CD4-positive, alpha-beta T cell treated with Interleukin-12 subunit alpha and Interleukin-12 subunit beta, for 1 hour (primary cell): Measurements from ENCODE around the gene ADGRF5.
"Not testable (repeated sequence)": the region's sequence is repeated elsewhere in the genome, so short reads cannot be mapped to it uniquely, and the experiment has no call there.

Experiments used
- DNase-seq: peaks from one replicate; pipeline ENCODE4 v3.0.0-alpha.2; 2020

The ADGRF5 gene

GRCh38 chr6:46882645-46883044 lies 39.1 kb downstream of the ADGRF5 start:
- no peak for DNase-seq

- no peak for DNase-seq
Observed at GRCh38 chr6:46879003-46879402, 42.7 kb downstream of the ADGRF5 start.

GRCh38 chr6:46876126-46876525 lies 45.6 kb downstream of the ADGRF5 start:
- DNase-seq = no peak

- DNase-seq = no peak
Observed at GRCh38 chr6:46867411-46867810, 54.3 kb downstream of the ADGRF5 start.

GRCh38 chr6:46865221-46865620 lies 56.5 kb downstream of the ADGRF5 start:
- no peak for DNase-seq

GRCh38 chr6:46863791-46864190 lies 57.9 kb downstream of the ADGRF5 start:
- no peak for DNase-seq

- DNase-seq = no peak
Observed at GRCh38 chr6:46862381-46862780, 59.4 kb downstream of the ADGRF5 start.

GRCh38 chr6:46855966-46856365 lies 65.8 kb downstream of the ADGRF5 start:
- DNase-seq = peak; percentile 9

GRCh38 chr6:46851576-46851975 lies 70.2 kb downstream of the ADGRF5 start:
- DNase-seq = not testable (repeated sequence)

GRCh38 chr6:46850792-46851191 lies 70.9 kb downstream of the ADGRF5 start:
- DNase-seq = no peak

GRCh38 chr6:46849361-46849690 lies 72.4 kb downstream of the ADGRF5 start:
- DNase-seq = no peak

GRCh38 chr6:46848684-46849360 lies 72.9 kb downstream of the ADGRF5 start:
- peak; percentile 43 for DNase-seq

- no peak for DNase-seq
Observed at GRCh38 chr6:46845126-46845525, 76.6 kb downstream of the ADGRF5 start.

- not testable (repeated sequence) for DNase-seq
Observed at GRCh38 chr6:46842252-46842846, 79.4 kb downstream of the ADGRF5 start.

- no peak for DNase-seq
Observed at GRCh38 chr6:46838033-46838432, 83.7 kb downstream of the ADGRF5 start.

GRCh38 chr6:46834991-46835390 lies 86.7 kb downstream of the ADGRF5 start:
- not testable (repeated sequence) for DNase-seq

GRCh38 chr6:46834257-46834916 lies 87.4 kb downstream of the ADGRF5 start:
- DNase-seq = not testable (repeated sequence)

- DNase-seq = no peak
Observed at GRCh38 chr6:46832816-46833215, 88.9 kb downstream of the ADGRF5 start.

GRCh38 chr6:46828939-46829338 lies 92.8 kb downstream of the ADGRF5 start:
- DNase-seq = no peak

GRCh38 chr6:46821458-46821881 lies 100.3 kb downstream of the ADGRF5 start:
- no peak for DNase-seq

GRCh38 chr6:46819561-46819960 lies 102.2 kb downstream of the ADGRF5 start:
- no peak for DNase-seq

GRCh38 chr6:46816626-46817025 lies 105.1 kb downstream of the ADGRF5 start:
- DNase-seq = no peak

GRCh38 chr6:46815130-46815529 lies 106.6 kb downstream of the ADGRF5 start:
- no peak for DNase-seq

GRCh38 chr6:46808806-46809205 lies 112.9 kb downstream of the ADGRF5 start:
- DNase-seq = no peak
